AG10803 (cell line): Measurements from ENCODE around the gene RSRC1.

Experiments
- DNase-seq: peaks from one replicate; pipeline ENCODE4 v3.0.0; 2010; ENCODE audit warnings: low read depth
- H3K4me3 ChIP-seq: 2 replicates; pipeline ENCODE4 v1.5.1; 2011; ENCODE audit warnings: mild to moderate bottlenecking, low read length, control low read depth
- TF ChIP-seq, protein P1 (sequence below): conservative IDR thresholded peaks from 2 replicates; pipeline ENCODE4 v1.5.1; 2011; ENCODE audit warnings: mild to moderate bottlenecking, low read length, control low read depth, inconsistent platforms

RSRC1 gene

DNA sequence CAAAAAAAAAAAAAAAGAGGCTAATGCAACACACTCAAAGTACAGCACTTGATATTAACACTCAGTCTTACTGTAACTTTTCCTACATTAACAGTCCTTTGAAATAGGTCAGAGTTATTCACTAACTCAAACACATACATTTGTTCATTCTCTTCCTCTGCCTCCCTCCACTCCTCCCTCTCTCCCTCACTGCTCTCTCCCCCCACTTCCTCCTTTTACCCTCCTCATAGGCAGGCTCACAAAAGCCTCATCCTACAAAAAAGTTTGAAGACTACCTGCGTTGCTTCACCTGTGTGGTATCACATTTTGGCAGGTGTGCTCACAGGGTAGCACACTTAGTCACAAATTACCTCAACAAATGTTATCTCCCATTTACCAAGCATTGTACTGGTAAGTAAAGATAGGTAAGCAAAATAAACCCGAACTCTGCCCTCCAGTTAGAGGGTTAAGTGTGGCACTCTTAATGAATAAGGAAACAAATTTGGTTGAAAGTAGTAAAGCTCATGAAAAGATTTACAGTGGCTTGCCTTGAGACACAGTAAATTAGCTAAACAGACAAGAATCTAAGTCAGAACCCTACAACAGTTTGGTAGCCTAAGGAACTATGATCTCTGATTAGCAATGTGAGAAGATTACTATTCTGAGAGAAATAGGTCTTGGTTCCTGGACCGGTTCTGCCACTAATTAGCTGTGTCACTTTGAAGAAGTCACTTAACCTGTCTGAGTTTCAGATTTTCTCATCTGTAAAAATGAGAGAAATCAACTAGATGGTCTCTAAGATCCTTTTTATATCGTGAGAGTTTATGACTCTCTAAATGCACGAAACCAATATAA, 310.1 kb downstream of the RSRC1 start:
- no peak overlapping the region for H3K4me3 ChIP-seq
- DNase-seq, result no peak
- TF ChIP-seq, protein P1, sequence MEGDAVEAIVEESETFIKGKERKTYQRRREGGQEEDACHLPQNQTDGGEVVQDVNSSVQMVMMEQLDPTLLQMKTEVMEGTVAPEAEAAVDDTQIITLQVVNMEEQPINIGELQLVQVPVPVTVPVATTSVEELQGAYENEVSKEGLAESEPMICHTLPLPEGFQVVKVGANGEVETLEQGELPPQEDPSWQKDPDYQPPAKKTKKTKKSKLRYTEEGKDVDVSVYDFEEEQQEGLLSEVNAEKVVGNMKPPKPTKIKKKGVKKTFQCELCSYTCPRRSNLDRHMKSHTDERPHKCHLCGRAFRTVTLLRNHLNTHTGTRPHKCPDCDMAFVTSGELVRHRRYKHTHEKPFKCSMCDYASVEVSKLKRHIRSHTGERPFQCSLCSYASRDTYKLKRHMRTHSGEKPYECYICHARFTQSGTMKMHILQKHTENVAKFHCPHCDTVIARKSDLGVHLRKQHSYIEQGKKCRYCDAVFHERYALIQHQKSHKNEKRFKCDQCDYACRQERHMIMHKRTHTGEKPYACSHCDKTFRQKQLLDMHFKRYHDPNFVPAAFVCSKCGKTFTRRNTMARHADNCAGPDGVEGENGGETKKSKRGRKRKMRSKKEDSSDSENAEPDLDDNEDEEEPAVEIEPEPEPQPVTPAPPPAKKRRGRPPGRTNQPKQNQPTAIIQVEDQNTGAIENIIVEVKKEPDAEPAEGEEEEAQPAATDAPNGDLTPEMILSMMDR, result no peak

DNA sequence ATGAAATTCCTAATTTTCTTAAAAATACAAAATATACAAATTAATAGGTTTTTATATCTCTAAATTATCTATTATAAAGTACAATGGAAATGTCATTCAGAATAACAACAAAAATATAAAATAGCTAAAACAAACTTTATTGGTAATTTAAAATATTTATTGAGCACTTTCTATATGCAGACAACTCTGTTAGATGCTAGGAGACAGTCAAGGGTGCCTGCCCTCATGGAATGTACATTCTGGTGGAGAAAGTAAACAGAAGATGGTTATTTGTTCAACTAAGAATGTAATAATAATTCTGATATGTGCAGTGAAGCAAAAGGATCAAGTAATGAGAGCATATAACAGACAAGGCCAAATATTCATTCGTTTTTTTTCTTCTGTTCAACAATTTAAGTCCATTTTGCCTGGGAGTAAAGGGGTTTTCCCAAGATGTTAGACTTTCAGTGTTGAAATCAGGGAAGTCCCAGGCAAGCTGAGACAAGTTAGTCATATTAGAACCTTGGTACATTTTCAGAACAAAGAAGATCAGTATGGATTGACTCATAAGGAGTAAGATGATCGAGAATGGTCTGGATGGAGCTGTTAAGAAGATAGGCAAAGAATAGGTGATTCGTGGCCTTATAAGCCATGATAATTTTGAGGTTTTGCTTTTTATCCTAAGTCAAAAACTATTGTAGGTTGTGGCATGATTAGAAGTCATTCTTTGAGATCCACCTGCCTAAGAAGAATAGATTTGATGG, 310.9 kb downstream of the RSRC1 start:
- no peak overlapping the region for H3K4me3 ChIP-seq
- TF ChIP-seq, protein P1, result no peak
- peak; percentile 60 for DNase-seq

DNA sequence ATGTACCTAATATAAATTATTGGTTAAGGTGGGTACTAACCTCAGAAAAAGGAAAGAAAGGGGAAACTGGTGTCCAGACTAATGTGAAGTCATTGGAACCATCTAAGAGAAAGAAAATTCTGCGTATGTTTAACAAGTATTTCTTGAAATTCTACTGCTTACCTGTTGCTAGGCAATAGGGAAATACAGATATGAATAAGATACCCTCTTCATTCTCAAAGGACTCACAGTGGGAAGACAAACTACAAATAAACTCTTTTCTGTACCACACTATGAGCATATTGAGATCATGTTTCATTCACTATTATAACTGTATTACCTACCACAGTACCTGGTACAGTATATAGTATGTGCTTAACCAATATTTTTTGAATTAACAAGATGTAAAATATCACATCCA, 320.6 kb downstream of the RSRC1 start:
- DNase-seq, result no peak
- TF ChIP-seq, protein P1, result no peak
- no peak overlapping the region for H3K4me3 ChIP-seq

DNA sequence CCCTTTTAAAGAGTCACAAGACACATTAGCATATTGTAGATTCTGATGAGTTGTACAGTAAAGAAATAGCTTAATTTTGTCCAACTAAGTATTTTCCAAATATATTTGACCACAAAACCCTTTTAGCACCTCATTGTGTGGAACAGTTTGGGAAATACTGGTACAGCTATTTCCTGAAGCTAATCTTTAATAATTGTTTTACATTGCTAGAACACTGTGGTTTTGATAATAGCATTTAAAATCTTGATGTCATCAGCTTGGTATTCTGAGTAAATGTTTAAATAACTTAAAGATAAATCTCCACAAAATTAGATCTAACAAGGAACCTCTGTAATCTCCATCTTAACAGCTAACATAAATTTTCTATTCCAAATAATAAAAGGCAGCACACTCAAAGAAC, 321.1 kb downstream of the RSRC1 start:
- DNase-seq, result peak; percentile 15
- TF ChIP-seq, protein P1, result no peak

DNA sequence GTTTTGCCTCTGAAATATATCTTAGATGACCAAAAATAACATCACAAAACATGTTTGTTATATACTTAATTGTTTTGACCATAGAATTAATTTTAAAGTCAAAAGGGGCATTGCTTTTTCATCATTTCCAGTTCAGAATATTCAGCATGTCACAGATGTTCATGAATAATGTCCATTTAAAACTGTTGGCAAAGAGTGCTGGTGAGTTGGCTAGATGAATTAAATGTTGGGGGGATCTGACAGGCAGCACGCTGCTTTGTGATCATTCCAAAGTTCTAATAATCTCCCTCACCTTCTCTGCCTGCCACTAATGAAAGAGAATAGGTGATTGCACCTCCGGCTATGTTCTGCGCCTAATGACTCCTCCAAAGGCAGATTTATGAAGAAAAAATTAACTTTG, 321.9 kb downstream of the RSRC1 start:
- TF ChIP-seq, protein P1, result no peak
- H3K4me3 ChIP-seq, result no peak overlapping the region
- no peak for DNase-seq

More for the DNA sequence above, 321.1 kb downstream of the RSRC1 start:
- H3K4me3 ChIP-seq, result no peak overlapping the region

DNA sequence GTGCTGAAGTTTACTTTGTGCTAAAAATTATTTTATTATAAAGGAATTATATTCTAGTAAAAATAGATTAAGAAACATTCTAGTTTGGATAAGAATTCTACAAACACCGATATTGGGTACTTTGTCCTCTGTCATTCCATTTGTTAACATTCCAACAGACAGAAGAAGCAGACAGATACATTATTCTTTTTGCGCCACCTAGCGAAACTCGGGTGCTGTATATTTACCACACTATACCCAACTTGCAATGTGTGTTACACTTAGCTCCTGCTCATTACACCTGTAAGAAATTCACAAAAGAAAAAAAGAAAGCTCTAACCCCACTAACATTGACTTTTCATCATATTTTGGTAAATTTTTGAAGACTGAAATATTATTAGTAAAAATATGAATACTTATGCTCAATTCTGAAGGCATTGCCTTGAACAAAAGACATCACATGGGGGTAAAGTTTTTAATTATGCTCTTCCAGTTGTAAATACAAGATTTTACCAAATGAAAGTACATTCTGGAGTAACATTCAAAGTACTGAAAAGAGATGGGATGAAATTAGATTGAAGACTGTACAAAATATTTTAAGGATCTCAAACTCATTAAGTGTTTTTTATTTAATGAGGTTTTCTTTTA, 324.6 kb downstream of the RSRC1 start:
- no peak overlapping the region for H3K4me3 ChIP-seq
- TF ChIP-seq, protein P1, result peak; percentile 83
- peak; percentile 71 for DNase-seq
